HG03520 (cell line): ENCODE results near the gene KCNQ1OT1.

Source experiments
- ATAC-seq: cut with Tn5 transposase; IDR thresholded peaks from one replicate; pipeline ENCODE4 v1.9.1; 2021; ENCODE audit warnings: mild to moderate bottlenecking, moderate library complexity; ENCODE audit not compliant: unreplicated experiment

KCNQ1OT1 gene

GRCh38 chr11:2721210-2721916 is 21.6 kb upstream of the KCNQ1OT1 start:
- ATAC-seq = no peak

GRCh38 chr11:2719831-2720590 is 20.2 kb upstream of the KCNQ1OT1 start:
- ATAC-seq = no peak

GRCh38 chr11:2718817-2719438 is 19.1 kb upstream of the KCNQ1OT1 start:
- ATAC-seq = no peak

GRCh38 chr11:2717561-2718325 is 17.9 kb upstream of the KCNQ1OT1 start:
- no peak for ATAC-seq

- ATAC-seq = no peak
Measured at GRCh38 chr11:2716376-2717095, 16.7 kb upstream of the KCNQ1OT1 start.

- ATAC-seq = no peak
Measured at GRCh38 chr11:2715716-2716350, 16.0 kb upstream of the KCNQ1OT1 start.

- ATAC-seq = no peak
Measured at GRCh38 chr11:2714871-2715270, 15.1 kb upstream of the KCNQ1OT1 start.

GRCh38 chr11:2714463-2714800 is 14.6 kb upstream of the KCNQ1OT1 start:
- ATAC-seq = no peak

- no peak for ATAC-seq
Measured at GRCh38 chr11:2713661-2714462, 14.1 kb upstream of the KCNQ1OT1 start.

- ATAC-seq = no peak
Measured at GRCh38 chr11:2713094-2713493, 13.3 kb upstream of the KCNQ1OT1 start.

- ATAC-seq = no peak
Measured at GRCh38 chr11:2711161-2711560, 11.4 kb upstream of the KCNQ1OT1 start.

- no peak for ATAC-seq
Measured at GRCh38 chr11:2709429-2709828, 9.6 kb upstream of the KCNQ1OT1 start.

- no peak for ATAC-seq
Measured at GRCh38 chr11:2708757-2709281, 9.0 kb upstream of the KCNQ1OT1 start.

GRCh38 chr11:2708151-2708581 is 8.4 kb upstream of the KCNQ1OT1 start:
- ATAC-seq = no peak

GRCh38 chr11:2707736-2708135 is 7.9 kb upstream of the KCNQ1OT1 start:
- ATAC-seq = no peak

- ATAC-seq = no peak
Measured at GRCh38 chr11:2706321-2706720, 6.5 kb upstream of the KCNQ1OT1 start.

GRCh38 chr11:2704896-2705606 is 5.3 kb upstream of the KCNQ1OT1 start:
- no peak for ATAC-seq

- ATAC-seq = no peak
Measured at GRCh38 chr11:2704356-2704755, 4.6 kb upstream of the KCNQ1OT1 start.
